Ishikawa (cell line): ENCODE measurements around the gene SMYD3.

Source experiments
- CEBPB ChIP-seq: IDR thresholded peaks from 2 replicates; pipeline ENCODE4 v1.6.1; 2012
- CREB1 ChIP-seq: IDR thresholded peaks from 2 replicates; pipeline ENCODE4 v1.6.1; 2012; ENCODE audit warnings: low read depth
- EGR1 ChIP-seq: IDR thresholded peaks from 2 replicates; pipeline ENCODE4 v1.6.1; 2012
- EP300 ChIP-seq: IDR thresholded peaks from 2 replicates; pipeline ENCODE4 v1.6.1; 2012; ENCODE audit warnings: borderline replicate concordance
- FOXM1 ChIP-seq: IDR thresholded peaks from 2 replicates; pipeline ENCODE4 v1.6.1; 2012; ENCODE audit warnings: low read depth, borderline replicate concordance
- NFIC ChIP-seq: IDR thresholded peaks from 2 replicates; pipeline ENCODE4 v1.6.1; 2012
- RAD21 ChIP-seq: IDR thresholded peaks from 2 replicates; pipeline ENCODE4 v1.6.1; 2012; ENCODE audit warnings: low read depth
- REST ChIP-seq: IDR thresholded peaks from 2 replicates; pipeline ENCODE4 v1.6.1; 2012; ENCODE audit warnings: low read depth, mild to moderate bottlenecking
- TAF1 ChIP-seq: IDR thresholded peaks from 2 replicates; pipeline ENCODE4 v1.6.1; 2012; ENCODE audit warnings: low read depth, mild to moderate bottlenecking
- TCF12 ChIP-seq: IDR thresholded peaks from 2 replicates; pipeline ENCODE4 v1.6.1; 2012; ENCODE audit warnings: low read depth
- TEAD4 ChIP-seq: IDR thresholded peaks from 2 replicates; pipeline ENCODE4 v1.6.1; 2012
- USF1 ChIP-seq: IDR thresholded peaks from 2 replicates; pipeline ENCODE4 v1.6.1; 2012
- YY1 ChIP-seq: IDR thresholded peaks from 2 replicates; pipeline ENCODE4 v1.6.1; 2012; ENCODE audit warnings: low read depth
- ZBTB7A ChIP-seq: IDR thresholded peaks from 2 replicates; pipeline ENCODE4 v1.6.1; 2012; ENCODE audit warnings: low read depth
- TF ChIP-seq, protein P1 (sequence below): IDR thresholded peaks from 2 replicates; pipeline ENCODE4 v1.6.1; 2012

The SMYD3 gene

DNA sequence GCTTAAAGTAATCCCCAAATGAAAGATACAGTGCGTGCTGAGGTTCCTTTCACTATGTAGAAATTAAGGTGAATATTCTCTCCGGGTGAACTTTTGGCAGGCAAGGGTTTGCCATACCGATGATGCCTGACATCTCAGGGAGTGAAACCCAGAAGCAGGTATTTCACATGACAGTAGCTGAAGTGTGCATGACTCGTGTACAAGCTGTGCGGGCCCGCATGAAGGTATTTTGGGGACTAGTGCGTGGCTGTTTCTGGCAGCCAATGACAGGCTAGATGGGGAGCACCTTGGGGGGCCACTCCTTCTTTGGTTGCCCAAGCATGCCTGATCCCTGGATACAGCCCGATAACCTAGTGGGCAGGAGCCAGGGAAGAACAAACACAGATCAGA, 569.0 kb downstream of the SMYD3 start:
- TF ChIP-seq TAF1 (no peak), RAD21 (no peak), TCF12 (no peak), ZBTB7A (no peak), FOXM1 (no peak), YY1 (no peak), EP300 (no peak), EGR1 (no peak), TEAD4 (no peak), USF1 (no peak), NFIC (no peak), CEBPB (no peak), REST (no peak), CREB1 (no peak)
- TF ChIP-seq, protein P1, sequence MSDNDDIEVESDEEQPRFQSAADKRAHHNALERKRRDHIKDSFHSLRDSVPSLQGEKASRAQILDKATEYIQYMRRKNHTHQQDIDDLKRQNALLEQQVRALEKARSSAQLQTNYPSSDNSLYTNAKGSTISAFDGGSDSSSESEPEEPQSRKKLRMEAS, result no peak

DNA sequence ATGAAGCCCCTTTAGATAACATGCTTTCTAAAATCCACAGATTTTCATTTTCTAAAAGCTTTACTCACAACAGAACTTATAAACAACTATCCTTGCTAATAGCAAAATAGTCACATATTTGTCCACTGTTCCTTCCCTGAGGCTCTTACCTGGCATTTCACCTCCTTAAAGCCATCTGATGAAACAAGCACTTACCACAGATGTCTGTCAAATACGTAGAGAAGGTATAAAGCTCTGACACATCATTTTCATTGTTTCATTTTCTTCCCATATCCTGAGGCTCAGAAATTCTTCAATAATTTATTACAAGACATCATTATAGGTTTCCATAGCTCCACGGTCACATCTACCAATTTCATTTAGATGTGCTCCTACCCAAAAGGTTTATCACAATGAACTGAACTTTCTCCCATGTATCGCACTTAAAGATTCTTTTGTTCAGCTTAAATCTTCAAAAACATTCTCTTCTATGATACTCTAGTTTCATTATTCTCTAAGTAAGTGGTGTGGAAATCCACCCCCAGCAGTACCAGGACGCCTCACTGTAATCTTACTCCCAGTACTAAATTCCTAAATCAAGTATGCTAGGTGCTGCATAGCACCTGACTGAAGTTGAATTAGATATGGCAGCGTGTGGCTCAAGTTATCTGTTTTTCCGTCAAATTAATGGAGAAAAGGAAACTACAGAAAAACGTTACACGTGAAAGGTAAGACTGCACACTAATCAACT, 569.6 kb downstream of the SMYD3 start:
- TF ChIP-seq RAD21 (no peak), EP300 (no peak), TAF1 (no peak), YY1 (no peak), NFIC (no peak), ZBTB7A (no peak), TEAD4 (no peak), EGR1 (no peak), CREB1 (no peak), TCF12 (no peak), FOXM1 (no peak), CEBPB (no peak), REST (no peak), USF1 (no peak)
- TF ChIP-seq, protein P1, result no peak

DNA sequence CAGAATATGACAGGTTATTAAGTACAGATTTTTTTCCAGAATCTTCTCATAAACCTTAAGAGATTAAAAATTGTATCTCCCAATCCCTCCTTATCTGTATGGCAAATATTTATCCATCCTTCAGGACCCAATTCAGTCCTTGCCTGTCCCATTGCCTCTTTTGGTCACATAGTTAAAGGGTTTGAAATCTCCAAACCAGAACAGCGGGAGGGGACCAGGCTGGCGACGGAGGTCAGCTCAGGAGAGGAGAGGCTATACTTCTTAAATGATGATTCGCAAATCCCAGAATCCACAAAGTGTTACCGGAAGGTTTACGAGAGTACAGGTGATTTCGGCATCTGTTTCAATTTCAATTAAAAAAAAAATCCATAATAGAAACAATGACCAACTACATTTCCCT, 572.7 kb downstream of the SMYD3 start:
- TF ChIP-seq TAF1 (no peak), FOXM1 (no peak), TEAD4 (no peak), CREB1 (no peak), EGR1 (no peak), USF1 (no peak), NFIC (no peak), RAD21 (no peak), EP300 (no peak), YY1 (no peak), ZBTB7A (no peak), TCF12 (no peak), REST (no peak), CEBPB (no peak)
- TF ChIP-seq, protein P1, result no peak
